HCT116 (cell line): Measurements from ENCODE around the gene THBS4. TPM values are rescaled to one million over a fixed set of nuclear protein-coding genes. Genes with fewer than 3 reads are reported as not detected.

ENCODE experiments used
- ATAC-seq: fragments of 200-7000 bp; cut with Tn5 transposase; 2 replicates; pipeline ENCODE4 v1.9.1; 2020; ENCODE audit warnings: mild to moderate bottlenecking, moderate library complexity
- BruUV-seq: library from RNA; stranded (reverse); fragments of 400-500 nt; replicated peaks from 2 replicates; lab custom pipeline; 2021; lab: Mats Ljungman, UMichigan
- CTCF ChIA-PET: fragments of 300-600 bp; sonication (Branson Sonifier 250); formaldehyde crosslinking; loops from one replicate; lab custom pipeline; 2021; ENCODE audit warnings: antibody characterized with exemption; lab: Charles Lee
- POLR2A ChIA-PET: fragments of 300-600, 350-600 bp; sonication (Branson Sonifier 250); formaldehyde crosslinking; loops from one replicate; lab custom pipeline; 2021; ENCODE audit warnings: antibody characterized with exemption; lab: Charles Lee
- RAD21 ChIA-PET, 2 experiments: fragments of 300-600 bp; sonication (Branson Sonifier 250); formaldehyde crosslinking; loops; one replicate each; lab custom pipeline; 2023; ENCODE audit warnings: low total read pairs in 2 of 2; ENCODE audit not compliant: uncharacterized antibody in 2 of 2, unreplicated experiment in 2 of 2, low non-redundant PET in 1 of 2; lab: Charles Lee
- DNase-seq: peaks from one replicate; pipeline ENCODE4 v3.0.0-alpha.2; 2010; ENCODE audit warnings: low read depth, low spot score
- H2AFZ ChIP-seq: fragments of 200-600 bp; shearing (Covaris generic), sonication (generic); 2 replicates; pipeline ENCODE4 v1.6.1; 2017; ENCODE audit warnings: low read depth, mixed run types, mixed read lengths, antibody characterized with exemption, low read length; ENCODE audit not compliant: poor library complexity, severe bottlenecking
- H3K27ac ChIP-seq: 2 replicates; pipeline ENCODE4 v1.5.1; 2012; ENCODE audit warnings: low read depth, low read length
- H3K27me3 ChIP-seq: fragments of 200-600 bp; sonication (generic); 2 replicates; pipeline ENCODE4 v1.6.1; 2016; ENCODE audit warnings: mixed run types, low read length, mixed read lengths; ENCODE audit not compliant: insufficient read depth
- H3K36me3 ChIP-seq, 2 experiments: fragments of 200-500 bp in 1 of 2; fragments of 200-600 bp in 1 of 2; sonication (Bioruptor generic) in 1 of 2; sonication (generic) in 1 of 2; 2 replicates each; pipeline versions ENCODE4 v1.5.1 to v1.6.1; 2014 to 2016; ENCODE audit warnings: low read length in 2 of 2, inconsistent platforms in 1 of 2, mixed read lengths in 1 of 2, mixed run types in 1 of 2; ENCODE audit not compliant: insufficient read depth in 2 of 2, control insufficient read depth in 1 of 2
- H3K4me1 ChIP-seq, 2 experiments: fragments of 200-600 bp in 1 of 2; sonication (generic) in 1 of 2; 2 replicates each; pipeline versions ENCODE4 v1.5.1 to v1.6.1; 2012 to 2017; ENCODE audit warnings: low read length in 2 of 2, inconsistent platforms in 1 of 2, mild to moderate bottlenecking in 1 of 2, mixed read lengths in 1 of 2, mixed run types in 1 of 2, moderate library complexity in 1 of 2; ENCODE audit not compliant: insufficient read depth in 2 of 2, control insufficient read depth in 1 of 2
- H3K4me2 ChIP-seq: fragments of 200-600 bp; sonication (generic); 2 replicates; pipeline ENCODE4 v1.6.1; 2017; ENCODE audit warnings: mixed run types, low read length, mixed read lengths
- H3K4me3 ChIP-seq, 2 experiments: fragments of 200-600 bp in 1 of 2; sonication (generic) in 1 of 2; replicated peaks in 1 of 2; 2 replicates each; pipeline ENCODE4 v1.5.1; 2011 to 2016; ENCODE audit warnings: low read length in 2 of 2, control low read depth in 1 of 2, low read depth in 1 of 2, mild to moderate bottlenecking in 1 of 2, mixed read lengths in 1 of 2, mixed run types in 1 of 2
- H3K79me2 ChIP-seq: fragments of 200-600 bp; sonication (generic); 2 replicates; pipeline ENCODE4 v1.6.1; 2017; ENCODE audit warnings: mild to moderate bottlenecking, mixed run types, low read length, moderate library complexity, mixed read lengths; ENCODE audit not compliant: insufficient read depth
- H3K9ac ChIP-seq: fragments of 200-600 bp; sonication (generic); 2 replicates; pipeline ENCODE4 v1.6.1; 2016; ENCODE audit warnings: low read length, mixed read lengths
- H3K9me2 ChIP-seq: fragments of 200-600 bp; sonication (generic), shearing (Covaris generic); 2 replicates; pipeline ENCODE4 v1.6.1; 2017; ENCODE audit warnings: mixed run types, mild to moderate bottlenecking, moderate library complexity; ENCODE audit not compliant: insufficient read depth
- H3K9me3 ChIP-seq, 2 experiments: fragments of 200-500 bp in 1 of 2; fragments of 200-600 bp in 1 of 2; sonication (Bioruptor generic) in 1 of 2; sonication (generic) in 1 of 2; 2 replicates each; pipeline ENCODE4 v1.6.1; 2014 to 2017; ENCODE audit warnings: low read length in 2 of 2, mixed read lengths in 2 of 2, inconsistent platforms in 1 of 2, low read depth in 1 of 2, mild to moderate bottlenecking in 1 of 2, mixed run types in 1 of 2, moderate library complexity in 1 of 2; ENCODE audit not compliant: control insufficient read depth in 1 of 2, insufficient read depth in 1 of 2
- H4K20me1 ChIP-seq: fragments of 200-600 bp; sonication (generic), shearing (Covaris generic); 2 replicates; pipeline ENCODE4 v1.6.1; 2017; ENCODE audit warnings: mixed run types, mild to moderate bottlenecking, moderate library complexity; ENCODE audit not compliant: insufficient read depth
- CBX3 ChIP-seq: IDR thresholded peaks from 2 replicates; pipeline ENCODE4 v1.6.1; 2012; ENCODE audit warnings: low read depth
- ELF1 ChIP-seq: IDR thresholded peaks from 2 replicates; pipeline ENCODE4 v1.6.1; 2012; ENCODE audit warnings: low read depth, borderline replicate concordance
- POLR2AphosphoS5 ChIP-seq: IDR thresholded peaks from 2 replicates; pipeline ENCODE4 v1.6.1; 2011; ENCODE audit warnings: mild to moderate bottlenecking, low read depth, low read length, moderate library complexity
- SRF ChIP-seq: IDR thresholded peaks from 2 replicates; pipeline ENCODE4 v1.6.1; 2012; ENCODE audit warnings: low read depth
- ZNF274 ChIP-seq: fragments of 200-500 bp; sonication (Bioruptor generic); IDR thresholded peaks from 2 replicates; pipeline ENCODE4 v1.6.1; 2014; ENCODE audit warnings: mild to moderate bottlenecking, low read depth, low read length, inconsistent platforms
- intact Hi-C: fragments of 100-400 bp; cut with micrococcal nuclease; formaldehyde crosslinking; loops from 2 replicates; pipeline ENCODE4 v1.10.0; 2022
- total RNA-seq: library from RNA; stranded (reverse); gene quantifications from one replicate; pipeline ENCODE4 v1.2.1, GENCODE V29; 2021; ENCODE audit not compliant: unreplicated experiment
- TF ChIP-seq, protein P1 (sequence below): IDR thresholded peaks from 2 replicates; pipeline ENCODE4 v1.6.1; 2012
- TF ChIP-seq, protein P2 (sequence below): IDR thresholded peaks from 2 replicates; pipeline ENCODE4 v1.6.1; 2012
- TF ChIP-seq, protein P3 (sequence below), 3 experiments: fragments of 200-600 bp in 1 of 3; sonication (generic) in 1 of 3; IDR thresholded peaks in 2 of 3; conservative IDR thresholded peaks in 1 of 3; 2 replicates each; pipeline ENCODE4 v1.5.1; 2012 to 2017; ENCODE audit warnings: low read depth in 2 of 3, low read length in 2 of 3, antibody characterized with exemption in 1 of 3, borderline replicate concordance in 1 of 3, control low read depth in 1 of 3, mild to moderate bottlenecking in 1 of 3, mixed read lengths in 1 of 3, mixed run types in 1 of 3, moderate library complexity in 1 of 3; ENCODE audit not compliant: insufficient read depth in 1 of 3

Gene THBS4
- total RNA-seq, 1 experiment from 2014 or later: 1.5 TPM

DNA sequence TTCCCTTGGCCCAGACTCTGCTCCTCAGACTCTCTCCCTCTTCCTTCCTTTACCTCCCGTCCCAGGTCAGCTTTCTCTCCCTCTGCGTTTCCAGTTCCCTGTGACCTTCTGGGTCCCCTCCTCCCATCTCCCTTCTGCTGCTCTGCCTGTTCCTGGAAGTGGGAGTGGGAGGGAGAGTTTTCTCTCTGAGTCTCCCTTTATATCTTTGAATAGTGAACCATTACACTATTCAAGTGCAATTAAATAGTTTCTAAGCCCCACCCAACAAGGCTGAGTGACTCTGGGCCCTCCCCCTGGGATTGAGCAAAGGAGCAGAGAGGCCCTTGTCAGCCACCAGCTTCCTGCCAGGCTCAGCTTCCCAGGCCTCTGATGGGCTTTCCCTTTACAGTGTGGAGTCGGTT lies 34.8 kb downstream of the THBS4 start:
- H2AFZ ChIP-seq: no peak overlapping the region

More for the DNA sequence above, 34.8 kb downstream of the THBS4 start:
- ATAC-seq (no peak), DNase-seq (no peak)
- Histone ChIP-seq H3K36me3 (no peaks in the 10 kb centered on the region), H3K79me2 (no peaks in the 10 kb centered on the region), H4K20me1 (no peaks in the 10 kb centered on the region), H3K27me3 (no peaks in the 10 kb centered on the region), H3K4me1 (no peaks in the 10 kb centered on the region), H3K9ac (no peak overlapping the region), H3K9me3 (no peaks in the 10 kb centered on the region), H3K4me2 (no peak overlapping the region), H3K27ac (no peak overlapping the region), H3K4me3 (no peak overlapping the region), H3K9me2 (no peaks in the 10 kb centered on the region)
- CTCF ChIA-PET: interaction anchor here (1.0 kb wide), 1 partner anchor 14 kb away, joined by 4 read pairs; no protein-coding TSS in a partner anchor
- intact Hi-C loops: no loop called here
- RAD21 ChIA-PET: no interaction called here
- POLR2A ChIA-PET: no interaction called here
- no TSS peak for BruUV-seq
- no peak for TF ChIP-seq SRF
- TF ChIP-seq, protein P1, sequence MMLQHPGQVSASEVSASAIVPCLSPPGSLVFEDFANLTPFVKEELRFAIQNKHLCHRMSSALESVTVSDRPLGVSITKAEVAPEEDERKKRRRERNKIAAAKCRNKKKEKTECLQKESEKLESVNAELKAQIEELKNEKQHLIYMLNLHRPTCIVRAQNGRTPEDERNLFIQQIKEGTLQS: no peak
- TF ChIP-seq, protein P2, sequence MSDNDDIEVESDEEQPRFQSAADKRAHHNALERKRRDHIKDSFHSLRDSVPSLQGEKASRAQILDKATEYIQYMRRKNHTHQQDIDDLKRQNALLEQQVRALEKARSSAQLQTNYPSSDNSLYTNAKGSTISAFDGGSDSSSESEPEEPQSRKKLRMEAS: no peak
- TF ChIP-seq CBX3: no peak
- TF ChIP-seq ZNF274: no peak
- TF ChIP-seq POLR2AphosphoS5: no peak
- no peak for TF ChIP-seq ELF1
- TF ChIP-seq, protein P3, sequence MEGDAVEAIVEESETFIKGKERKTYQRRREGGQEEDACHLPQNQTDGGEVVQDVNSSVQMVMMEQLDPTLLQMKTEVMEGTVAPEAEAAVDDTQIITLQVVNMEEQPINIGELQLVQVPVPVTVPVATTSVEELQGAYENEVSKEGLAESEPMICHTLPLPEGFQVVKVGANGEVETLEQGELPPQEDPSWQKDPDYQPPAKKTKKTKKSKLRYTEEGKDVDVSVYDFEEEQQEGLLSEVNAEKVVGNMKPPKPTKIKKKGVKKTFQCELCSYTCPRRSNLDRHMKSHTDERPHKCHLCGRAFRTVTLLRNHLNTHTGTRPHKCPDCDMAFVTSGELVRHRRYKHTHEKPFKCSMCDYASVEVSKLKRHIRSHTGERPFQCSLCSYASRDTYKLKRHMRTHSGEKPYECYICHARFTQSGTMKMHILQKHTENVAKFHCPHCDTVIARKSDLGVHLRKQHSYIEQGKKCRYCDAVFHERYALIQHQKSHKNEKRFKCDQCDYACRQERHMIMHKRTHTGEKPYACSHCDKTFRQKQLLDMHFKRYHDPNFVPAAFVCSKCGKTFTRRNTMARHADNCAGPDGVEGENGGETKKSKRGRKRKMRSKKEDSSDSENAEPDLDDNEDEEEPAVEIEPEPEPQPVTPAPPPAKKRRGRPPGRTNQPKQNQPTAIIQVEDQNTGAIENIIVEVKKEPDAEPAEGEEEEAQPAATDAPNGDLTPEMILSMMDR (IDR thresholded peaks at IDR 0.05 in 2 of 3, conservative IDR thresholded peaks at IDR 0.05 in 1 of 3; ENCODE audit: borderline replicate concordance in 1 of 3, insufficient read depth in 1 of 3, low read depth in 2 of 3, low read length in 2 of 3): no peak
